Measurements from ENCODE around the gene ITPR2.
"Not testable (repeated sequence)": the region's sequence is repeated elsewhere in the genome, so short reads cannot be mapped to it uniquely, and the experiment has no call there.

The ITPR2 gene

GRCh38 chr12:26750531-26751175 lies 82.3 kb downstream of the ITPR2 start:
- no peak for DNase-seq

GRCh38 chr12:26749781-26750180 lies 83.2 kb downstream of the ITPR2 start:
- no peak for DNase-seq

GRCh38 chr12:26748741-26749431 lies 84.1 kb downstream of the ITPR2 start:
- DNase-seq, result no peak

GRCh38 chr12:26748412-26748740 lies 84.6 kb downstream of the ITPR2 start:
- no peak for DNase-seq

GRCh38 chr12:26746121-26746714 lies 86.8 kb downstream of the ITPR2 start:
- no peak for DNase-seq

- DNase-seq, result no peak
These were observed 88.1 kb downstream of the ITPR2 start for GRCh38 chr12:26744697-26745440.

- no peak for DNase-seq
These were observed 88.9 kb downstream of the ITPR2 start for GRCh38 chr12:26744042-26744626.

- DNase-seq, result no peak
These were observed 91.3 kb downstream of the ITPR2 start for GRCh38 chr12:26741584-26742227.

GRCh38 chr12:26740991-26741390 lies 92.0 kb downstream of the ITPR2 start:
- peak; percentile 4 for DNase-seq

GRCh38 chr12:26740348-26740747 lies 92.6 kb downstream of the ITPR2 start:
- no peak for DNase-seq

GRCh38 chr12:26737487-26738030 lies 95.4 kb downstream of the ITPR2 start:
- DNase-seq, result no peak

- DNase-seq, result no peak
These were observed 96.2 kb downstream of the ITPR2 start for GRCh38 chr12:26736563-26737486.

- DNase-seq, result no peak
These were observed 97.8 kb downstream of the ITPR2 start for GRCh38 chr12:26735249-26735639.

GRCh38 chr12:26734510-26735248 lies 98.3 kb downstream of the ITPR2 start:
- DNase-seq, result no peak

GRCh38 chr12:26732005-26732908 lies 100.7 kb downstream of the ITPR2 start:
- DNase-seq, result no peak

- no peak for DNase-seq
These were observed 102.3 kb downstream of the ITPR2 start for GRCh38 chr12:26730481-26731350.

- DNase-seq, result not testable (repeated sequence)
These were observed 103.8 kb downstream of the ITPR2 start for GRCh38 chr12:26729137-26729671.

Data from NCI-H748 treated with DMSO at 0.1 percent for 48 hours (cell line).